Left lung (tissue), 10 donors: ENCODE data around the gene RCC2. TPM values are rescaled to one million over a fixed set of nuclear protein-coding genes. Genes with fewer than 3 reads are reported as not detected.

ENCODE experiments used
- ATAC-seq: fragments of 200-7000 bp; cut with Tn5 transposase; one replicate; pipeline ENCODE4 v1.9.1; 2020; ENCODE audit warnings: moderate library complexity
- DNase-seq, 4 donors: peaks; one replicate each; pipeline ENCODE4 v3.0.0-alpha.2; 2013 to 2020
- H3K27ac ChIP-seq, 2 donors: fragments of 200-600 bp; sonication (generic) in 1 of 2; one replicate each; pipeline versions ENCODE4 v1.5.0 to v1.8.0; 2020 to 2021
- H3K27me3 ChIP-seq, 2 donors: fragments of 200-600 bp; sonication (generic) in 1 of 2; one replicate each; pipeline versions ENCODE4 v1.5.0 to v1.8.0; 2020 to 2021
- H3K36me3 ChIP-seq, 2 donors: fragments of 200-600 bp; sonication (generic) in 1 of 2; one replicate each; pipeline versions ENCODE4 v1.5.0 to v1.8.0; 2020 to 2021
- H3K4me1 ChIP-seq, 2 donors: fragments of 200-600 bp; one replicate each; pipeline ENCODE4 v1.8.0; 2021
- H3K4me3 ChIP-seq, 2 donors: fragments of 200-600 bp; sonication (generic) in 1 of 2; one replicate each; pipeline versions ENCODE4 v1.5.0 to v1.8.0; 2020 to 2021; ENCODE audit warnings: mild to moderate bottlenecking in 1 of 2
- H3K9me3 ChIP-seq, 2 donors: fragments of 200-600 bp; sonication (generic) in 1 of 2; one replicate each; pipeline versions ENCODE4 v1.5.0 to v1.8.0; 2020 to 2021
- CTCF ChIP-seq, 2 donors: fragments of 200-600 bp; sonication (generic) in 1 of 2; IDR thresholded peaks; one replicate each; pipeline versions ENCODE4 v1.5.0 to v1.8.0; 2021; ENCODE audit warnings: antibody characterized with exemption in 2 of 2
- intact Hi-C, 2 donors: fragments of 100-400 bp; cut with DNase I; formaldehyde crosslinking; loops; one replicate each; pipeline versions ENCODE4 v1.11.2 to v1.14.2; 2022
- polyA plus RNA-seq, 6 donors: library from polyadenylated mRNA; unstranded; fragments of 120-200 nt; gene quantifications; one replicate each; pipeline ENCODE4 v1.2.1, GENCODE V29; 2013; ENCODE audit not compliant: insufficient read length in 6 of 6
- total RNA-seq, 2 donors: library from RNA; stranded (reverse); fragmentation: NEBNext Ultra II Directional; extraction: Animal tissue kit (Norgen Biotek cat#: 25700); gene quantifications; one replicate each; pipeline ENCODE4 v1.2.1, GENCODE V29; 2021
- donor health status: DM: no; HTN: yes; CAD: no.
- donor health status: DM: no; HTN: no; CAD: no.

The RCC2 gene
- total and polyA plus RNA-seq, 8 donors: 56.8 to 103 (median 84.8) TPM

GRCh38 chr1:17422461-17422860 lies 17.0 kb downstream of the RCC2 start:
- H3K27me3 ChIP-seq: no peaks in the 10 kb centered on the region
- peaks cover 7 to 100% of the 10 kb centered on the region in 2 donors for H3K36me3 ChIP-seq
- no peak overlapping the region for H3K27ac ChIP-seq
- no peak for TF ChIP-seq CTCF (IDR thresholded peaks at IDR 0.05)
- DNase-seq (no peak), ATAC-seq (no peak)
- no peaks in the 10 kb centered on the region for H3K9me3 ChIP-seq
- intact Hi-C loops: no loop called here
- H3K4me1 ChIP-seq: peaks cover 0 to 4% of the 10 kb centered on the region in 2 donors
- H3K4me3 ChIP-seq: no peak overlapping the region

GRCh38 chr1:17420391-17420918 lies 19.0 kb downstream of the RCC2 start:
- Histone ChIP-seq H3K27ac (no peak overlapping the region), H3K27me3 (no peaks in the 10 kb centered on the region), H3K4me1 (peaks cover 0 to 4% of the 10 kb centered on the region in 2 donors), H3K4me3 (no peak overlapping the region), H3K9me3 (no peaks in the 10 kb centered on the region), H3K36me3 (peaks cover 6 to 100% of the 10 kb centered on the region in 2 donors)
- intact Hi-C loops: no loop called here
- no peak for TF ChIP-seq CTCF (IDR thresholded peaks at IDR 0.05)
- DNase-seq (no peak), ATAC-seq (no peak)

- H3K4me3 ChIP-seq: no peak overlapping the region
- intact Hi-C loops: no loop called here
- DNase-seq: peak in 3 of 4 donors; percentile 49 to 94 (median 70)
Observed at GRCh38 chr1:17419626-17420328, 19.7 kb downstream of the RCC2 start.

GRCh38 chr1:17416389-17416788 lies 23.1 kb downstream of the RCC2 start:
- Histone ChIP-seq H3K27me3 (no peaks in the 10 kb centered on the region), H3K27ac (no peak overlapping the region), H3K4me3 (no peak overlapping the region), H3K4me1 (no peaks in the 10 kb centered on the region), H3K9me3 (no peaks in the 10 kb centered on the region), H3K36me3 (peaks cover 3 to 100% of the 10 kb centered on the region in 2 donors)
- no peak for TF ChIP-seq CTCF (IDR thresholded peaks at IDR 0.05)
- ATAC-seq: no peak
- peak in 1 of 4 donors; percentile 47 for DNase-seq
- intact Hi-C loops: no loop called here

More at GRCh38 chr1:17419626-17420328, 19.7 kb downstream of the RCC2 start:
- H3K36me3 ChIP-seq: peaks cover 3 to 100% of the 10 kb centered on the region in 2 donors
- peaks cover 0 to 4% of the 10 kb centered on the region in 2 donors for H3K4me1 ChIP-seq
- peak; percentile 97 to 99 for TF ChIP-seq CTCF (IDR thresholded peaks at IDR 0.05)
- H3K27me3 ChIP-seq: no peaks in the 10 kb centered on the region
- ATAC-seq: peak; percentile 94
- H3K27ac ChIP-seq: no peak overlapping the region
- no peaks in the 10 kb centered on the region for H3K9me3 ChIP-seq

GRCh38 chr1:17414022-17414421 lies 25.5 kb downstream of the RCC2 start:
- Histone ChIP-seq H3K27me3 (no peaks in the 10 kb centered on the region), H3K4me3 (no peak overlapping the region), H3K36me3 (peaks cover 3 to 100% of the 10 kb centered on the region in 2 donors), H3K9me3 (no peaks in the 10 kb centered on the region), H3K4me1 (no peaks in the 10 kb centered on the region), H3K27ac (no peak overlapping the region)
- intact Hi-C loops: no loop called here
- ATAC-seq: no peak
- no peak for DNase-seq
- TF ChIP-seq CTCF (IDR thresholded peaks at IDR 0.05): no peak
